Ammon's horn (tissue), 1 donor: ENCODE results near the gene HYDIN.

Source experiments
- DNase-seq: peaks from one replicate; pipeline ENCODE4 v3.0.0-alpha.2; 2016; ENCODE audit warnings: low spot score

Gene HYDIN

DNA sequence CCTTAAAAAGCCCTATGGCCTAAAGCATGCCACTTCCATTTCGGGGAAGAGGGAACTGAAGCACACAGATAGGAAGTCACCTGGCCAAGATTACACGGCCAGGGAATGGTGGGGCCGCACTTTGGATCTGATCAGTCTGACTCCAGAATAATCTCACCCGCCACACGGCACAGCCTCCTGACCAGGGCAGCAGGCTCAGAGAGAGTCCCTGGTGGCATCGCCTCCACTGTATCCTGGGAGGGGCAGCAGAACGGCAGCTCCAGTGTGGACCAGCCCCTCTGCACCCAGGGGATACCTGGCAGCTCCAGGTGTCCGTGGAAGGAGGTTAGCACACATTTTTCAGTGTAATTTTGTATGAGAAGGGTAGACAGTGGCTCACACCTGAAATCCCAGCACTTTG lies 465.0 kb downstream of the HYDIN start:
- no peak for DNase-seq

DNA sequence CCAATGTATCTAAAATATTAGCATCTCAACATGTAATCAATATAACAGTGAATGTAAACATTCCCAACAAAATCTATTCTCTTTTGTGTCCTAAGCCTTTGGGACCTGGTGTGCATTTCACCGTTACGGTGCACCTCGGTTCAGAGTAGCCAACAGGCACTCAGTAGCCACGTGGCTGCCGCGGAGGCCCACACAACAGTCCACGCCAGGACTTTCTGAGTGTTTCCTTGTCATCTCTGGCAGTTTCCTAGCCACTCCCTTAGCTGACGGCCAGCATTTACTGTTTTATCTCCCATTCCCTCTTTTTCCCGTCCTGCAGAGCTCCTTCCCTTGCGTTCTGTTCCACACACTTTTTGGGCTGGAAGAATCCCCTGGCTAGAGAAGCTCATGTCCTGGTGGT lies 465.9 kb downstream of the HYDIN start:
- no peak for DNase-seq

- DNase-seq, result no peak
Measured at GRCh38 chr16:70760221-70760620, 470.3 kb downstream of the HYDIN start.

- no peak for DNase-seq
Measured at GRCh38 chr16:70759666-70760065, 470.9 kb downstream of the HYDIN start.

- no peak for DNase-seq
Measured at GRCh38 chr16:70758786-70759185, 471.7 kb downstream of the HYDIN start.
